Measurements from ENCODE around the gene LARP7.

Gene LARP7

GRCh38 chr4:112647785-112648184, 10.8 kb downstream of the LARP7 start:
- ATAC-seq, result no peak
- no peak for TF ChIP-seq SNAI2 (CRISPR knock-in tag; IDR thresholded peaks at IDR 0.05)
- no peak for TF ChIP-seq ARNTL (CRISPR knock-in tag; IDR thresholded peaks at IDR 0.05; ENCODE audit: borderline replicate concordance, low read depth)
- TF ChIP-seq ISL1 (CRISPR knock-in tag; IDR thresholded peaks at IDR 0.05), result no peak
- no peak for TF ChIP-seq CSDC2 (CRISPR knock-in tag; IDR thresholded peaks at IDR 0.05)
- no peak for TF ChIP-seq ZC3H10 (CRISPR knock-in tag; IDR thresholded peaks at IDR 0.05)
- TF ChIP-seq TCF4 (CRISPR knock-in tag; IDR thresholded peaks at IDR 0.05; ENCODE audit: borderline replicate concordance), result no peak
- TF ChIP-seq PPARA (CRISPR knock-in tag; IDR thresholded peaks at IDR 0.05; ENCODE audit: borderline replicate concordance), result no peak
- no peak for TF ChIP-seq PATZ1 (CRISPR knock-in tag; IDR thresholded peaks at IDR 0.05; ENCODE audit: borderline replicate concordance)
- no peak for TF ChIP-seq GLIS3 (CRISPR knock-in tag; IDR thresholded peaks at IDR 0.05)
- TF ChIP-seq CSRNP3 (CRISPR knock-in tag; IDR thresholded peaks at IDR 0.05), result no peak
- no peak for TF ChIP-seq ESRRG (CRISPR knock-in tag; IDR thresholded peaks at IDR 0.05)

- TF ChIP-seq ZFP30 (CRISPR knock-in tag; IDR thresholded peaks at IDR 0.05) (no peak), TOX (CRISPR knock-in tag; IDR thresholded peaks at IDR 0.05; ENCODE audit: borderline replicate concordance) (no peak), ESRRG (CRISPR knock-in tag; IDR thresholded peaks at IDR 0.05) (no peak), ZFP3 (CRISPR knock-in tag; IDR thresholded peaks at IDR 0.05) (no peak), RARB (CRISPR knock-in tag; IDR thresholded peaks at IDR 0.05) (no peak), POU6F1 (CRISPR knock-in tag; IDR thresholded peaks at IDR 0.05; ENCODE audit: borderline replicate concordance, low read depth) (no peak), ISL1 (CRISPR knock-in tag; IDR thresholded peaks at IDR 0.05) (no peak), TCF4 (CRISPR knock-in tag; IDR thresholded peaks at IDR 0.05; ENCODE audit: borderline replicate concordance) (no peak), SNAI2 (CRISPR knock-in tag; IDR thresholded peaks at IDR 0.05) (no peak), CREB5 (CRISPR knock-in tag; IDR thresholded peaks at IDR 0.05; ENCODE audit: low read depth) (no peak), ZNF565 (CRISPR knock-in tag; conservative IDR thresholded peaks at IDR 0.05; ENCODE audit: low read depth) (no peak), CSDC2 (CRISPR knock-in tag; IDR thresholded peaks at IDR 0.05) (no peak), ZC3H10 (CRISPR knock-in tag; IDR thresholded peaks at IDR 0.05) (no peak), BACH2 (CRISPR knock-in tag; IDR thresholded peaks at IDR 0.05; ENCODE audit: borderline replicate concordance) (no peak), CSRNP3 (CRISPR knock-in tag; IDR thresholded peaks at IDR 0.05) (no peak), PATZ1 (CRISPR knock-in tag; IDR thresholded peaks at IDR 0.05; ENCODE audit: borderline replicate concordance) (no peak), TSHZ2 (CRISPR knock-in tag; IDR thresholded peaks at IDR 0.05) (no peak)
- no peak for ATAC-seq
Observed at GRCh38 chr4:112648263-112649054, 11.5 kb downstream of the LARP7 start.
